ENCODE measurements around the gene OPN1SW.
A peak's percentile ranks its signal among the peaks of the same experiment; 100 is the strongest.

OPN1SW gene

GRCh38 chr7:128739048-128739962 is 36.3 kb downstream of the OPN1SW start, which contains the start of gene CALU:
TSS of gene CALU (plus strand) at chr7:128739359. CDS start at chr7:128748584, 9,225 bp downstream.
- TF ChIP-seq, protein P1, sequence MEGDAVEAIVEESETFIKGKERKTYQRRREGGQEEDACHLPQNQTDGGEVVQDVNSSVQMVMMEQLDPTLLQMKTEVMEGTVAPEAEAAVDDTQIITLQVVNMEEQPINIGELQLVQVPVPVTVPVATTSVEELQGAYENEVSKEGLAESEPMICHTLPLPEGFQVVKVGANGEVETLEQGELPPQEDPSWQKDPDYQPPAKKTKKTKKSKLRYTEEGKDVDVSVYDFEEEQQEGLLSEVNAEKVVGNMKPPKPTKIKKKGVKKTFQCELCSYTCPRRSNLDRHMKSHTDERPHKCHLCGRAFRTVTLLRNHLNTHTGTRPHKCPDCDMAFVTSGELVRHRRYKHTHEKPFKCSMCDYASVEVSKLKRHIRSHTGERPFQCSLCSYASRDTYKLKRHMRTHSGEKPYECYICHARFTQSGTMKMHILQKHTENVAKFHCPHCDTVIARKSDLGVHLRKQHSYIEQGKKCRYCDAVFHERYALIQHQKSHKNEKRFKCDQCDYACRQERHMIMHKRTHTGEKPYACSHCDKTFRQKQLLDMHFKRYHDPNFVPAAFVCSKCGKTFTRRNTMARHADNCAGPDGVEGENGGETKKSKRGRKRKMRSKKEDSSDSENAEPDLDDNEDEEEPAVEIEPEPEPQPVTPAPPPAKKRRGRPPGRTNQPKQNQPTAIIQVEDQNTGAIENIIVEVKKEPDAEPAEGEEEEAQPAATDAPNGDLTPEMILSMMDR (IDR thresholded peaks at IDR 0.05; ENCODE audit: extremely low read depth, insufficient read depth, missing control alignments) = no peak
- peak; percentile 99 for DNase-seq (ENCODE audit: low spot score)
- in situ Hi-C loops (cut with MboI; ENCODE audit: low pct_unique_long_range_greater_than_20kb, low sequenced_read_pairs, unreplicated experiment) = no loop called here

DNA sequence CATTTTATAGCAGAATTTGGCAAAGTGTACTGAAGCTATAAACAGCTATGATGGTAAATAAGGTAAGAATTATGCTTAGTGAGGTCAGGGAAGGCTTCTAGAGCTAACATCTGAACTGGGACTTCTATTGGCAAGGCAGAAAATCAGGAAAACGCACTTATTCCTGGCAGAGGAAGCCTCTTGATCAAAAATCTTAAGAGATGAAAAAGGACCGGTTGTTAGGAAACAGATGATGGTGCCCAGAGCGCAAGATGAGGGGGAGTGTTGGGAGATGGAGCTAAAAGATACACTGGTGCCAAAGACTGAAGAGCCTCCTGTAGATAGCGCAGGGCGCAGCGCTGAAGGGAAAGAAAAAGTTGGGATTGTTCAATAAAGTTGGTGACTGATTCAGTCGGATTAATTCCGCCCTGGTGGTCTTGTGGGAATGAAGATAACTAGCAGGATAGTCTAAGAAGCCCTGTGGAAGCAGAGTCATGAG is 37.0 kb downstream of the OPN1SW start:
- TF ChIP-seq, protein P1 (IDR thresholded peaks at IDR 0.05; ENCODE audit: extremely low read depth, insufficient read depth, missing control alignments) = no peak
- DNase-seq (ENCODE audit: low spot score) = peak; percentile 35
- in situ Hi-C loops (cut with MboI; ENCODE audit: low pct_unique_long_range_greater_than_20kb, low sequenced_read_pairs, unreplicated experiment) = no loop called here

DNA sequence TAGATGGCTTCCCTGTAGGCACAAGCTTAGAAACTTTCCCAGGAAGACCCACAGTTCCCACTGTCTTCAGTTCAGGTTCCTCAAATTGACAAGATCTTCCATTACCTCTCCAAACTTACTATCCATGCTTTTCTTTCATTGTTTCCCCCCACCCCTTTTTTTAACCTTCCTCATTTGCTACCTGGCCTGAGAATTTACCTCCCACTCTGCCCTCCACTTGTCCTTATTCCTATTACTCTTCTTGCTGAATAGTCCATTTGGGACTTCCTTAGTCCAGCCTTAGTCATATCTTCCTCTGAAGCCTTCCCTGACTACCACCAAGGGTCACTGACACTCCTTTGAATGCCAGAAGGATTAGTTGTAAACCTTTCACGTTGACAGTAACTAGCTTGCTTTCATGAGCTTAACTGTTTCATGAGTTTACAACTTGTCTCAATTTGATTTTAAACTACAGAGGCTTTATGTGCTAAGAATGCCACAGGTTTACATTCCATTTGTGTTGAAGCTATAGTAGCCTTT is 37.7 kb downstream of the OPN1SW start:
- DNase-seq (ENCODE audit: low spot score) = no peak
- in situ Hi-C loops (cut with MboI; ENCODE audit: low pct_unique_long_range_greater_than_20kb, low sequenced_read_pairs, unreplicated experiment) = no loop called here

DNA sequence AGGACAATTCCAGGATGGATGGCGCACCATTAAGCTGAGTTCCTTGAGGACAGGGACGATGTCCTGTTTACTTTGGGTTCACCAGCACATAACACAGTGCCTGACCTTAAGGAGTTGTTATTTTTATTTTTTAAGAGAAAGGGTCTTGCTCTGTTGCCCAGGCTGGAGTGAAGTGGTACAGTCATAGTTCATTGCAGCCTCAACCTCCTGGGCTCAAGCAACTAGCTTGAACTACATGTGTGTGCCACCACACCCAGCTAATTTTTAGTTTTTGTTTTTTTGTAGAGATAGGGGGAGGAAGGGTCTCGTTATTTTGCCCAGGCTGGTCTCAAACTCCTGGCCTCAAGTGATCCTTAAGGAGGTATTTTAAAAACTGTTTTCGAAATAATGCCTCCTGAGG is 38.2 kb downstream of the OPN1SW start:
- TF ChIP-seq, protein P1 (IDR thresholded peaks at IDR 0.05; ENCODE audit: extremely low read depth, insufficient read depth, missing control alignments) = no peak
- in situ Hi-C loops (cut with MboI; ENCODE audit: low pct_unique_long_range_greater_than_20kb, low sequenced_read_pairs, unreplicated experiment) = no loop called here
- DNase-seq (ENCODE audit: low spot score) = no peak

More for the DNA sequence above, 37.7 kb downstream of the OPN1SW start:
- TF ChIP-seq, protein P1 (IDR thresholded peaks at IDR 0.05; ENCODE audit: extremely low read depth, insufficient read depth, missing control alignments) = no peak

DNA sequence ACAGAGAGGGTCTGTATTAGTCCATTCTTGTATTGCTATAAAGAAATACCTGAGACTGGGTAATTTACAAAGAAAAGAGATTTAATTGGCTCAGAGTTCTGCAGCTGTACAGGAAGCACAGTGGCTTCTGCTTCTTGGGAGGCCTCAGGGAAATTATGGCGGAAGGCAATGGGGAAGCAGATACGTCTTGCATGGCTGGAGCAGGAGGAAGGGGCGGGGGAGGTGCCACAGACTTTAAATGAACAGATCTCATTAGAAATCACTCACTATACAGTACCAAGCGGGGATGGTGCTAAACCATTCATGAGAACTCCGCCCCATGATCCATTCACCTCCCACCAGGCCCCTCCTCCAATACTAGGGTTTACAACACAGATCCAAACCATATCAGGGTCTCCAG is 40.2 kb downstream of the OPN1SW start:
- in situ Hi-C loops (cut with MboI; ENCODE audit: low pct_unique_long_range_greater_than_20kb, low sequenced_read_pairs, unreplicated experiment) = no loop called here
- TF ChIP-seq, protein P1 (IDR thresholded peaks at IDR 0.05; ENCODE audit: extremely low read depth, insufficient read depth, missing control alignments) = no peak
- no peak for DNase-seq (ENCODE audit: low spot score)

DNA sequence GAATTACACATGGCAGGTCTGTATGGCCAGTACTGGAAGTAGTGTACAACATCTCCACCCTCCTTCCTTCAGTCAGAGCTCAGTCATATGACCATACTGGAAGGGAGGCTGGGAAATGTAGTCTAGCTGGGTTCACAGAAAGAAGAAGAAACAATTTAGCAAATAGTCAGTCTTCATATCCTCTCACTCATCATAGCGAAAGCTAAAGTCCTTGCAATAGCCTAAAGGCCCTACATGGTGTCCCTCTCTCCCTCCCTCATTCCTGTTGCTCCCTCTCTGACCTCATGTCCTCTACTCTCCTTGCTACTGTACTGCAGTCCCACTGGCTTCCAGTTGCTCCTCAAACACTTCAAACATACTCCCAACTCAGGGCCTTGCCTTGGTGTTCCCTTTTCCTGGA is 40.7 kb downstream of the OPN1SW start:
- in situ Hi-C loops (cut with MboI; ENCODE audit: low pct_unique_long_range_greater_than_20kb, low sequenced_read_pairs, unreplicated experiment) = no loop called here

More for the DNA sequence above, 40.7 kb downstream of the OPN1SW start:
- DNase-seq (ENCODE audit: low spot score) = no peak
- TF ChIP-seq, protein P1 (IDR thresholded peaks at IDR 0.05; ENCODE audit: extremely low read depth, insufficient read depth, missing control alignments) = no peak

Data from GM13977 (cell line).